ENCODE measurements around the gene RAI14.
A peak's percentile ranks its signal among the peaks of the same experiment; 100 is the strongest.

DNA sequence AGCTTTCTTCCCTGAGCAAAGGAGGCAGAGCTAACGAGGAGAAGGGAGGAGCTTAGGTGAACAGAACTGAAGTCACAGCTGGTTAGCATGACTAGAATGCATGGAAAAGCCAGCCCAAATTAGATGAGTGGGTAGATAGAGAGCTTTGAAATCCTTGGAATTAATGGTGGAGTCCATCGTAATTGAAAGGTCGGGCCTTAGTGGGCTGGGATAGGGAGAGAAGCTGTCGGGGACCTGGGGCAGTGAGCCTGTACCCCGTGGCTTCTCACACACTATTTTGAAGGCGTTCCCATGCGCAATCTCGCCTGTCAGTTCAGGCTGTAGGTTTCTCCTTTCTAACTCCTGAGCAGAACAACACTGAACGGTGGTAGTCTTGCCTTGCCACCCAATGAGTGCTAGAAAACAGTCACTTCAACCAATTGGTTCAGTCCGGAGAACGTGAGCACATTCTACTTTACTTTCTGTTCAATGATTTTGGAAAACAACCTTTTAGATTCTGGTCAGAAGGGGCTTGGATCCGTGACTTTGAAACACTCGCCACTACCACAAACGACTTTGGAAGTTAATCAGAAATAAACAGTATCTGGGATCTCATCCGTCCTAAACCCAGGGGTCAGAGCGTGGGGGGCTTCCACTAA, 655 bp upstream of the RAI14 start:
- TF ChIP-seq, protein P1, sequence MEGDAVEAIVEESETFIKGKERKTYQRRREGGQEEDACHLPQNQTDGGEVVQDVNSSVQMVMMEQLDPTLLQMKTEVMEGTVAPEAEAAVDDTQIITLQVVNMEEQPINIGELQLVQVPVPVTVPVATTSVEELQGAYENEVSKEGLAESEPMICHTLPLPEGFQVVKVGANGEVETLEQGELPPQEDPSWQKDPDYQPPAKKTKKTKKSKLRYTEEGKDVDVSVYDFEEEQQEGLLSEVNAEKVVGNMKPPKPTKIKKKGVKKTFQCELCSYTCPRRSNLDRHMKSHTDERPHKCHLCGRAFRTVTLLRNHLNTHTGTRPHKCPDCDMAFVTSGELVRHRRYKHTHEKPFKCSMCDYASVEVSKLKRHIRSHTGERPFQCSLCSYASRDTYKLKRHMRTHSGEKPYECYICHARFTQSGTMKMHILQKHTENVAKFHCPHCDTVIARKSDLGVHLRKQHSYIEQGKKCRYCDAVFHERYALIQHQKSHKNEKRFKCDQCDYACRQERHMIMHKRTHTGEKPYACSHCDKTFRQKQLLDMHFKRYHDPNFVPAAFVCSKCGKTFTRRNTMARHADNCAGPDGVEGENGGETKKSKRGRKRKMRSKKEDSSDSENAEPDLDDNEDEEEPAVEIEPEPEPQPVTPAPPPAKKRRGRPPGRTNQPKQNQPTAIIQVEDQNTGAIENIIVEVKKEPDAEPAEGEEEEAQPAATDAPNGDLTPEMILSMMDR (IDR thresholded peaks at IDR 0.05; ENCODE audit: extremely low read depth in 1 of 2, insufficient read depth in 1 of 2, low read depth in 1 of 2, low read length in 2 of 2): no peak
- TF ChIP-seq EZH2 (IDR thresholded peaks at IDR 0.05; ENCODE audit: borderline replicate concordance, low read depth, low read length, severe bottlenecking): no peak
- TF ChIP-seq GATA2 (IDR thresholded peaks at IDR 0.05; ENCODE audit: insufficient read depth, insufficient read length, low read depth, low read length): peak; percentile 57
- peak; percentile 12 for TF ChIP-seq POLR2AphosphoS5 (IDR thresholded peaks at IDR 0.05; ENCODE audit: insufficient read depth, low read depth, low read length)
- TF ChIP-seq POLR2A (IDR thresholded peaks at IDR 0.05; ENCODE audit: low read depth, low read length): peak; percentile 66
- no peak for TF ChIP-seq MYC (IDR thresholded peaks at IDR 0.05; ENCODE audit: low read depth, low read length)
- TF ChIP-seq, protein P2, sequence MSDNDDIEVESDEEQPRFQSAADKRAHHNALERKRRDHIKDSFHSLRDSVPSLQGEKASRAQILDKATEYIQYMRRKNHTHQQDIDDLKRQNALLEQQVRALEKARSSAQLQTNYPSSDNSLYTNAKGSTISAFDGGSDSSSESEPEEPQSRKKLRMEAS (IDR thresholded peaks at IDR 0.05; ENCODE audit: insufficient read depth, insufficient read length): no peak
- no peak for TF ChIP-seq JUN (IDR thresholded peaks at IDR 0.05; ENCODE audit: borderline replicate concordance, insufficient read depth, insufficient read length, low read depth)

Data from endothelial cell of umbilical vein (primary cell).